DMS114 treated with DMSO at 0.1 percent for 48 hours (cell line): ENCODE data around the gene ZNF787.

Experiments
- DNase-seq: peaks from one replicate; lab custom pipeline; 2025; ENCODE audit not compliant: unreplicated experiment; lab: John Stamatoyannopoulos, UW

The ZNF787 gene

GRCh38 chr19:56144831-56145230 lies 23.7 kb upstream of the ZNF787 start:
- DNase-seq = no peak

- DNase-seq = no peak
These were observed 23.3 kb upstream of the ZNF787 start for GRCh38 chr19:56144376-56144775.

- DNase-seq = no peak
These were observed 21.9 kb upstream of the ZNF787 start for GRCh38 chr19:56142897-56143434.

- DNase-seq = no peak
These were observed 21.1 kb upstream of the ZNF787 start for GRCh38 chr19:56142087-56142787.

GRCh38 chr19:56141417-56141993 lies 20.4 kb upstream of the ZNF787 start:
- DNase-seq = no peak

- DNase-seq = peak; percentile 100
These were observed 19.7 kb upstream of the ZNF787 start, which contains the start of gene ZNF444 for GRCh38 chr19:56140583-56141416. Gene ZNF444, plus strand, starts transcription at chr19:56141287. Its CDS starts 5,625 bp downstream, at chr19:56146912.

GRCh38 chr19:56139847-56140582 lies 18.9 kb upstream of the ZNF787 start:
- no peak for DNase-seq

- DNase-seq = no peak
These were observed 17.0 kb upstream of the ZNF787 start for GRCh38 chr19:56138069-56138468.

GRCh38 chr19:56137405-56137804 lies 16.3 kb upstream of the ZNF787 start:
- DNase-seq = no peak

GRCh38 chr19:56136362-56136761 lies 15.3 kb upstream of the ZNF787 start:
- no peak for DNase-seq

- no peak for DNase-seq
These were observed 13.5 kb upstream of the ZNF787 start for GRCh38 chr19:56134654-56134921.

GRCh38 chr19:56133858-56134653 lies 13.0 kb upstream of the ZNF787 start:
- no peak for DNase-seq

- DNase-seq = no peak
These were observed 11.3 kb upstream of the ZNF787 start for GRCh38 chr19:56132316-56132822.

GRCh38 chr19:56131651-56132050 lies 10.6 kb upstream of the ZNF787 start:
- DNase-seq = no peak

- no peak for DNase-seq
These were observed 8.9 kb upstream of the ZNF787 start for GRCh38 chr19:56130006-56130405.

- DNase-seq = no peak
These were observed 6.1 kb upstream of the ZNF787 start for GRCh38 chr19:56126983-56127780.

- DNase-seq = no peak
These were observed 4.9 kb upstream of the ZNF787 start for GRCh38 chr19:56125806-56126590.

- no peak for DNase-seq
These were observed 3.5 kb upstream of the ZNF787 start for GRCh38 chr19:56124578-56124977.
